Upper lobe of left lung (tissue), 6 donors: ENCODE data around the gene DMD. TPM values are rescaled to one million over a fixed set of nuclear protein-coding genes. Genes with fewer than 3 reads are reported as not detected.

Source experiments
- ATAC-seq, 2 donors: fragments of 200-7000 bp; cut with Tn5 transposase; one replicate each; pipeline ENCODE4 v1.9.1; 2022; ENCODE audit warnings: mild to moderate bottlenecking in 2 of 2, moderate library complexity in 2 of 2; ENCODE audit not compliant: low FRiP score in 2 of 2
- DNase-seq, 2 donors: peaks; one replicate each; pipeline ENCODE4 v3.0.0-alpha.2; 2019 to 2020
- H3K27ac ChIP-seq, 4 donors: fragments of 200-600 bp; sonication (generic); one replicate each; pipeline ENCODE4 v1.5.1; 2016 to 2019
- H3K27me3 ChIP-seq, 4 donors: fragments of 200-600 bp; sonication (generic); one replicate each; pipeline ENCODE4 v1.5.1; 2017 to 2019
- H3K36me3 ChIP-seq, 4 donors: fragments of 200-600 bp; sonication (generic); one replicate each; pipeline ENCODE4 v1.5.1; 2016 to 2019
- H3K4me1 ChIP-seq, 4 donors: fragments of 200-600 bp; sonication (generic); one replicate each; pipeline ENCODE4 v1.5.1; 2018 to 2019
- H3K4me3 ChIP-seq, 4 donors: fragments of 200-600 bp; sonication (generic); one replicate each; pipeline ENCODE4 v1.5.1; 2017 to 2019; ENCODE audit warnings: mild to moderate bottlenecking in 2 of 4, moderate library complexity in 1 of 4
- H3K9me3 ChIP-seq, 4 donors: fragments of 200-600 bp; sonication (generic); one replicate each; pipeline ENCODE4 v1.5.1; 2018 to 2019
- CTCF ChIP-seq, 6 experiments: fragments of 450-650 bp in 4 of 6; fragments of 200-600 bp in 2 of 6; sonication (generic) in 2 of 6; IDR thresholded peaks; one replicate each; pipeline ENCODE4 v1.5.1; 2016 to 2019; ENCODE audit warnings: antibody characterized with exemption in 6 of 6
- EP300 ChIP-seq, 4 donors: sonication (generic); formaldehyde crosslinking; IDR thresholded peaks; one replicate each; pipeline ENCODE4 v1.5.1; 2017; ENCODE audit warnings: antibody characterized with exemption in 4 of 4, control low read depth in 2 of 4
- POLR2A ChIP-seq, 4 donors: fragments of 450-650 bp; IDR thresholded peaks; one replicate each; pipeline ENCODE4 v1.5.1; 2016 to 2017; ENCODE audit warnings: antibody characterized with exemption in 4 of 4, mild to moderate bottlenecking in 2 of 4
- POLR2AphosphoS5 ChIP-seq, 2 donors: sonication (generic); formaldehyde crosslinking; IDR thresholded peaks; one replicate each; pipeline ENCODE4 v1.5.1; 2017; ENCODE audit warnings: antibody characterized with exemption in 2 of 2
- WGBS, 2 donors: methylation state at CpG; one replicate each; pipeline ENCODE4 v1.1.5; 2017 to 2018; 5-methylcytosine and 5-hydroxymethylcytosine counted together
- total RNA-seq, 6 donors: library from RNA; depleted of rRNA in 4 of 6; stranded (reverse); fragments of >200 nt in 4 of 6; gene quantifications; one replicate each; pipeline versions ENCODE4 v1.1.0 to v1.2.1, GENCODE V29; 2016 to 2021
- donor health status: DM: no; HTN: no; CAD: no; lungs with moderate emphysema.
- donor health status: DM: no; HTN: yes; CAD: no; lungs with severe emphysema.

Gene DMD
- total RNA-seq, 6 donors from 2014 or later, result 12.5 to 37.0 (median 24.0) TPM

GRCh38 chrX:31117266-31117665, 2094.1 kb downstream of the DMD start:
- WGBS, 2 donors, result 42 to 61% methylated on average over 4 of the region's 4 CpGs
- H3K9me3 ChIP-seq, result no peaks in the 10 kb centered on the region
- no peaks in the 10 kb centered on the region for H3K4me1 ChIP-seq
- H3K27me3 ChIP-seq, result no peaks in the 10 kb centered on the region
- no peaks in the 10 kb centered on the region for H3K36me3 ChIP-seq
- H3K4me3 ChIP-seq, result no peak overlapping the region
- TF ChIP-seq POLR2AphosphoS5 (IDR thresholded peaks at IDR 0.05), result no peak
- TF ChIP-seq POLR2A (IDR thresholded peaks at IDR 0.05), result no peak
- TF ChIP-seq EP300 (IDR thresholded peaks at IDR 0.05), result no peak
- TF ChIP-seq CTCF (IDR thresholded peaks at IDR 0.05), result no peak
- no peak for DNase-seq
- H3K27ac ChIP-seq, result no peak overlapping the region
- ATAC-seq, result no peak

- ATAC-seq (no peak), DNase-seq (no peak)
- no peak overlapping the region for H3K4me3 ChIP-seq
- WGBS, 2 donors, result 57 to 71% methylated on average over 4 of the region's 4 CpGs
- no peak overlapping the region for H3K27ac ChIP-seq
- TF ChIP-seq POLR2AphosphoS5 (IDR thresholded peaks at IDR 0.05), result no peak
- no peak for TF ChIP-seq CTCF (IDR thresholded peaks at IDR 0.05)
- no peak for TF ChIP-seq POLR2A (IDR thresholded peaks at IDR 0.05)
- TF ChIP-seq EP300 (IDR thresholded peaks at IDR 0.05), result no peak
- H3K4me1 ChIP-seq, result no peaks in the 10 kb centered on the region
- no peaks in the 10 kb centered on the region for H3K9me3 ChIP-seq
- H3K27me3 ChIP-seq, result no peaks in the 10 kb centered on the region
- H3K36me3 ChIP-seq, result no peaks in the 10 kb centered on the region
Observed at GRCh38 chrX:31115398-31115797, 2096.0 kb downstream of the DMD start.

- H3K27me3 ChIP-seq, result no peaks in the 10 kb centered on the region
- H3K4me3 ChIP-seq, result no peak overlapping the region
- no peaks in the 10 kb centered on the region for H3K4me1 ChIP-seq
- H3K27ac ChIP-seq, result no peak overlapping the region
- H3K36me3 ChIP-seq, result no peaks in the 10 kb centered on the region
- TF ChIP-seq POLR2AphosphoS5 (IDR thresholded peaks at IDR 0.05) (no peak), CTCF (IDR thresholded peaks at IDR 0.05) (no peak), POLR2A (IDR thresholded peaks at IDR 0.05) (no peak), EP300 (IDR thresholded peaks at IDR 0.05) (no peak)
- H3K9me3 ChIP-seq, result no peaks in the 10 kb centered on the region
- no peak for ATAC-seq
- 47 to 82% methylated on average over 2 of the region's 2 CpGs for WGBS, 2 donors
- no peak for DNase-seq
Observed at GRCh38 chrX:31114858-31115257, 2096.5 kb downstream of the DMD start.

GRCh38 chrX:31112226-31112999, 2098.9 kb downstream of the DMD start:
- TF ChIP-seq POLR2AphosphoS5 (IDR thresholded peaks at IDR 0.05) (no peak), POLR2A (IDR thresholded peaks at IDR 0.05) (no peak), CTCF (IDR thresholded peaks at IDR 0.05) (no peak), EP300 (IDR thresholded peaks at IDR 0.05) (no peak)
- Histone ChIP-seq H3K27me3 (no peaks in the 10 kb centered on the region), H3K4me3 (no peak overlapping the region), H3K27ac (no peak overlapping the region), H3K4me1 (no peaks in the 10 kb centered on the region), H3K9me3 (no peaks in the 10 kb centered on the region), H3K36me3 (no peaks in the 10 kb centered on the region)
- DNase-seq (no peak), ATAC-seq (no peak)
- 63 to 82% methylated on average over 5 of the region's 5 CpGs for WGBS, 2 donors

GRCh38 chrX:31110657-31111056, 2100.7 kb downstream of the DMD start:
- TF ChIP-seq EP300 (IDR thresholded peaks at IDR 0.05), result no peak
- TF ChIP-seq CTCF (IDR thresholded peaks at IDR 0.05), result no peak
- no peak for TF ChIP-seq POLR2AphosphoS5 (IDR thresholded peaks at IDR 0.05)
- no peak for TF ChIP-seq POLR2A (IDR thresholded peaks at IDR 0.05)
- no peak overlapping the region for H3K4me3 ChIP-seq
- no peaks in the 10 kb centered on the region for H3K9me3 ChIP-seq
- no peak overlapping the region for H3K27ac ChIP-seq
- H3K36me3 ChIP-seq, result no peaks in the 10 kb centered on the region
- WGBS, 2 donors, result 88 to 94% methylated on average over 6 of the region's 6 CpGs
- no peaks in the 10 kb centered on the region for H3K4me1 ChIP-seq
- no peaks in the 10 kb centered on the region for H3K27me3 ChIP-seq
- DNase-seq (no peak), ATAC-seq (no peak)
